HepG2 (cell line): ENCODE data around the gene ASIC2. TPM values are rescaled to one million over a fixed set of nuclear protein-coding genes. Genes with fewer than 3 reads are reported as not detected.

Experiments used
- ATAC-seq: fragments of 200-7000 bp; cut with Tn5 transposase; 3 replicates; pipeline ENCODE4 v1.9.1; 2020; ENCODE audit warnings: mild to moderate bottlenecking, moderate library complexity
- BruUV-seq: library from RNA; stranded (reverse); fragments of 400-500 nt; replicated peaks from 2 replicates; lab custom pipeline; 2021; lab: Mats Ljungman, UMichigan
- CTCF ChIA-PET: fragments of 300-600 bp; formaldehyde crosslinking; extraction: SDS; loops from one replicate; lab custom pipeline; 2021; ENCODE audit warnings: low total read pairs, inconsistent platforms, low intra/inter-chr PET ratio; lab: Yijun Ruan, JAX
- POLR2A ChIA-PET: fragments of 350-600 bp; sonication (Branson Sonifier 250); formaldehyde crosslinking; loops from one replicate; lab custom pipeline; 2020; ENCODE audit warnings: antibody characterized with exemption, inconsistent platforms; lab: Yijun Ruan, JAX
- DNase-seq: peaks from one replicate; pipeline ENCODE4 v3.0.0-alpha.2; 2015; ENCODE audit warnings: low spot score
- FAIRE-seq: peaks from 3 replicates; lab custom pipeline; 2011; peaks lifted over from hg19 to GRCh38; lab: Jason Lieb, UNC
- H2AFZ ChIP-seq: one replicate; pipeline ENCODE4 v1.6.1; 2011; ENCODE audit warnings: low read length, inconsistent platforms
- H3K27ac ChIP-seq: fragments of 300-600 bp; 3 replicates; pipeline ENCODE4 v1.8.0; 2011; ENCODE audit warnings: mixed run types, mild to moderate bottlenecking, mixed read lengths, low read length, inconsistent platforms; ENCODE audit not compliant: insufficient read depth; ENCODE audit errors: extremely low read length
- H3K27me3 ChIP-seq, 2 experiments: fragments of 200-600 bp in 1 of 2; 2 replicates in 1 of 2; 3 replicates in 1 of 2; pipeline versions ENCODE4 v1.6.0 to v1.8.0; 2011; ENCODE audit warnings: low read length in 2 of 2, mild to moderate bottlenecking in 2 of 2, moderate library complexity in 2 of 2, inconsistent platforms in 1 of 2; ENCODE audit not compliant: insufficient read depth in 2 of 2, control insufficient read depth in 1 of 2
- H3K36me3 ChIP-seq, 2 experiments: fragments of 200-600 bp in 1 of 2; replicated peaks in 1 of 2; 2 replicates in 1 of 2; 3 replicates in 1 of 2; pipeline versions ENCODE4 v1.5.1 to v1.8.0; 2011; ENCODE audit warnings: low read length in 2 of 2, inconsistent platforms in 1 of 2; ENCODE audit not compliant: insufficient read depth in 2 of 2, control insufficient read depth in 1 of 2
- H3K4me1 ChIP-seq: 2 replicates; pipeline ENCODE4 v1.5.1; 2012; ENCODE audit warnings: low read length, inconsistent platforms; ENCODE audit not compliant: insufficient read depth
- H3K4me2 ChIP-seq: 2 replicates; pipeline ENCODE4 v1.6.0; 2011; ENCODE audit warnings: low read depth, low read length, inconsistent platforms
- H3K4me3 ChIP-seq, 3 experiments: fragments of 200-600 bp in 1 of 3; sonication (generic), shearing (Covaris generic) in 1 of 3; replicated peaks in 1 of 3; 2 replicates each; pipeline ENCODE4 v1.5.1; 2011 to 2016; ENCODE audit warnings: low read length in 3 of 3, inconsistent platforms in 2 of 3, low read depth in 2 of 3, mild to moderate bottlenecking in 2 of 3, control low read depth in 1 of 3, mixed read lengths in 1 of 3; ENCODE audit not compliant: insufficient read depth in 1 of 3
- H3K79me2 ChIP-seq: one replicate; pipeline ENCODE4 v1.6.1; 2011; ENCODE audit warnings: low read length, inconsistent platforms; ENCODE audit not compliant: insufficient read depth
- H3K9ac ChIP-seq: 2 replicates; pipeline ENCODE4 v1.6.0; 2011; ENCODE audit warnings: mild to moderate bottlenecking, low read depth, low read length, inconsistent platforms; ENCODE audit not compliant: insufficient read depth
- H3K9me3 ChIP-seq: 2 replicates; pipeline ENCODE4 v1.5.1; 2012; ENCODE audit warnings: mild to moderate bottlenecking, low read length
- H4K20me1 ChIP-seq: 2 replicates; pipeline ENCODE4 v1.6.0; 2011; ENCODE audit warnings: inconsistent platforms, mild to moderate bottlenecking, low read length, moderate library complexity; ENCODE audit not compliant: insufficient read depth
- CEBPZ ChIP-seq: IDR thresholded peaks from 2 replicates; pipeline ENCODE4 v1.6.1; 2012; ENCODE audit warnings: low read length, improper control_type of control experiment
- CERS6 ChIP-seq: sonication (generic); formaldehyde crosslinking; IDR thresholded peaks from 2 replicates; pipeline ENCODE4 v1.5.0; 2020; ENCODE audit warnings: missing genetic modification reagents
- CREB1 ChIP-seq, 2 experiments: fragments of 450-650 bp in 1 of 2; IDR thresholded peaks; 2 replicates each; pipeline ENCODE4 v1.6.1; 2016 to 2017; ENCODE audit warnings: control low read depth in 1 of 2, mild to moderate bottlenecking in 1 of 2, missing compliant biosample characterization in 1 of 2, missing genetic modification characterization in 1 of 2
- CSRNP1 ChIP-seq: sonication (generic); formaldehyde crosslinking; IDR thresholded peaks from 2 replicates; pipeline ENCODE4 v1.8.1; 2023; ENCODE audit warnings: mild to moderate bottlenecking, missing genetic modification reagents
- FOSL1 ChIP-seq: sonication (generic); formaldehyde crosslinking; IDR thresholded peaks from 2 replicates; pipeline ENCODE4 v1.9.0; 2021; ENCODE audit warnings: missing genetic modification reagents, borderline replicate concordance
- GLI4 ChIP-seq: sonication (generic); formaldehyde crosslinking; IDR thresholded peaks from 2 replicates; pipeline ENCODE4 v1.5.1; 2020; ENCODE audit warnings: missing genetic modification reagents, mild to moderate bottlenecking, moderate library complexity, borderline replicate concordance
- HNRNPL ChIP-seq: fragments of 200-400 bp; formaldehyde crosslinking; IDR thresholded peaks from 2 replicates; pipeline ENCODE4 v1.6.1; 2017; ENCODE audit warnings: mild to moderate bottlenecking, low read depth, low read length
- HOXD1 ChIP-seq: sonication (generic); formaldehyde crosslinking; IDR thresholded peaks from 2 replicates; pipeline ENCODE4 v1.5.0; 2020; ENCODE audit warnings: missing genetic modification reagents
- NFYB ChIP-seq: sonication (generic); formaldehyde crosslinking; IDR thresholded peaks from 2 replicates; pipeline ENCODE4 v1.4.0; 2020; ENCODE audit warnings: missing genetic modification reagents
- SP140L ChIP-seq: sonication (generic); formaldehyde crosslinking; IDR thresholded peaks from 2 replicates; pipeline ENCODE4 v1.4.0; 2020; ENCODE audit warnings: missing genetic modification reagents, borderline replicate concordance
- ZFY ChIP-seq: sonication (generic); formaldehyde crosslinking; IDR thresholded peaks from 2 replicates; pipeline ENCODE4 v1.4.0; 2020; ENCODE audit warnings: missing genetic modification reagents
- ZNF205 ChIP-seq: IDR thresholded peaks from 2 replicates; pipeline ENCODE4 v1.6.1; 2018; ENCODE audit warnings: missing biosample characterization, missing genetic modification reagents
- ZNF282 ChIP-seq: fragments of 450-650 bp; IDR thresholded peaks from 2 replicates; pipeline ENCODE4 v1.6.1; 2018; ENCODE audit not compliant: partially characterized antibody
- ZNF382 ChIP-seq: sonication (generic); formaldehyde crosslinking; IDR thresholded peaks from 2 replicates; pipeline ENCODE4 v1.5.0; 2020; ENCODE audit warnings: missing genetic modification reagents, mild to moderate bottlenecking, borderline replicate concordance
- ZNF549 ChIP-seq: sonication (generic); formaldehyde crosslinking; IDR thresholded peaks from 2 replicates; pipeline ENCODE4 v1.5.0; 2020; ENCODE audit warnings: missing genetic modification reagents
- ZNF598 ChIP-seq: sonication (generic); formaldehyde crosslinking; IDR thresholded peaks from 2 replicates; pipeline ENCODE4 v1.5.1; 2020; ENCODE audit warnings: mild to moderate bottlenecking, missing genetic modification reagents, borderline replicate concordance
- WGBS: methylation state at CpG from one replicate; pipeline ENCODE4 v1.1.6; 2017; ENCODE audit warnings: low lambda C conversion rate; 5-methylcytosine and 5-hydroxymethylcytosine counted together
- in situ Hi-C: cut with HindIII; loops from 2 replicates; pipeline ENCODE4 v1.10.0; 2017; ENCODE audit warnings: low pct_unique_long_range_greater_than_20kb; ENCODE audit not compliant: extremely low pct_ligation_motif_present
- intact Hi-C: fragments of 100-400 bp; cut with micrococcal nuclease; formaldehyde crosslinking; loops from one replicate; pipeline ENCODE4 v1.10.0; 2022; ENCODE audit not compliant: unreplicated experiment
- polyA plus RNA-seq, 8 experiments: library from polyadenylated mRNA; depleted of rRNA in 3 of 8; stranded (reverse) in 7 of 8; unstranded in 1 of 8; fragments of >200 nt; fragmentation: Illumina TruSeq in 4 of 8; extraction: Trizol in 4 of 8; gene quantifications; 2 replicates each; pipeline versions ENCODE4 v1.2.1 to v1.2.3, GENCODE V29; 2011 to 2016; ENCODE audit warnings: low read depth in 4 of 8, missing spikeins in 1 of 8, mixed read lengths in 1 of 8; ENCODE audit not compliant: insufficient read depth in 1 of 8
- total RNA-seq, 5 experiments: library from RNA; depleted of rRNA; stranded (reverse); fragments of >200 nt; fragmentation: Illumina TruSeq; extraction: Trizol; gene quantifications; 2 replicates each; pipeline ENCODE4 v1.2.3, GENCODE V29; 2016; ENCODE audit warnings: low read depth in 1 of 5
- TF ChIP-seq, protein P1 (sequence below): IDR thresholded peaks from 2 replicates; pipeline ENCODE4 v1.6.1; 2016; ENCODE audit warnings: missing compliant biosample characterization, missing genetic modification reagents, borderline replicate concordance

The ASIC2 gene
- total and polyA plus RNA-seq, 2 of the 13 experiments (the other 11 are each of a cell fraction or from before 2014, with no cell fraction given): not detected

- ChIA-PET CTCF (no interaction called here), POLR2A (no interaction called here)
- H3K79me2 ChIP-seq: no peaks in the 10 kb centered on the region
- peaks cover 7% of the 10 kb centered on the region; the same call in 1 of the 2 replicates for H3K4me1 ChIP-seq
- no TSS peak for BruUV-seq
- TF ChIP-seq, protein P1, sequence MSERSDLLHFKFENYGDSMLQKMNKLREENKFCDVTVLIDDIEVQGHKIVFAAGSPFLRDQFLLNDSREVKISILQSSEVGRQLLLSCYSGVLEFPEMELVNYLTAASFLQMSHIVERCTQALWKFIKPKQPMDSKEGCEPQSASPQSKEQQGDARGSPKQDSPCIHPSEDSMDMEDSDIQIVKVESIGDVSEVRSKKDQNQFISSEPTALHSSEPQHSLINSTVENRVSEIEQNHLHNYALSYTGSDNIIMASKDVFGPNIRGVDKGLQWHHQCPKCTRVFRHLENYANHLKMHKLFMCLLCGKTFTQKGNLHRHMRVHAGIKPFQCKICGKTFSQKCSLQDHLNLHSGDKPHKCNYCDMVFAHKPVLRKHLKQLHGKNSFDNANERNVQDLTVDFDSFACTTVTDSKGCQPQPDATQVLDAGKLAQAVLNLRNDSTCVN (CRISPR knock-in tag): no peak
- no peak for TF ChIP-seq SP140L (CRISPR knock-in tag)
- TF ChIP-seq CREB1 (IDR thresholded peaks at IDR 0.05): no peak
- no peak for TF ChIP-seq CREB1 (CRISPR knock-in tag; IDR thresholded peaks at IDR 0.05)
- TF ChIP-seq ZNF282: no peak
- no peak for TF ChIP-seq CSRNP1 (CRISPR knock-in tag)
- no peak for TF ChIP-seq CEBPZ
- TF ChIP-seq HNRNPL: no peak
- TF ChIP-seq ZNF549 (CRISPR knock-in tag): no peak
- TF ChIP-seq ZFY: no peak
- no peak for TF ChIP-seq HOXD1 (CRISPR knock-in tag)
- no peak for TF ChIP-seq GLI4 (CRISPR knock-in tag)
- TF ChIP-seq CERS6 (CRISPR knock-in tag): no peak
- no peak for TF ChIP-seq FOSL1 (CRISPR knock-in tag)
- TF ChIP-seq ZNF598 (CRISPR knock-in tag): no peak
- TF ChIP-seq NFYB (CRISPR knock-in tag): no peak
- TF ChIP-seq ZNF205 (CRISPR knock-in tag): no peak
- no peak for TF ChIP-seq ZNF382 (CRISPR knock-in tag)
- H3K4me3 ChIP-seq: no peak overlapping the region
- in situ Hi-C loops (no loop called here), intact Hi-C loops (no loop called here)
- 66% methylated on average over 11 of the region's 11 CpGs for WGBS
- H4K20me1 ChIP-seq: no peaks in the 10 kb centered on the region
- ATAC-seq (no peak), DNase-seq (no peak), FAIRE-seq (no peak)
- no peak overlapping the region for H3K27ac ChIP-seq
- H3K9ac ChIP-seq: no peak overlapping the region
- H3K27me3 ChIP-seq: no peaks in the 10 kb centered on the region; a peak in 1 of 5 replicates
- no peaks in the 10 kb centered on the region for H3K36me3 ChIP-seq
- no peaks in the 10 kb centered on the region for H3K9me3 ChIP-seq
- H3K4me2 ChIP-seq: no peak overlapping the region
- H2AFZ ChIP-seq: no peak overlapping the region
Observed at GRCh38 chr17:32964541-32964940, 328.6 kb downstream of the ASIC2 start.
